Inferior parietal cortex (tissue), 1 donor: ENCODE measurements around the gene TEKT1.
A peak's percentile ranks its signal among the peaks of the same experiment; 100 is the strongest.
"Not testable (repeated sequence)": the region's sequence is repeated elsewhere in the genome, so short reads cannot be mapped to it uniquely, and the experiment has no call there.

Source experiments
- DNase-seq: peaks from one replicate; pipeline ENCODE4 v3.0.0-alpha.2; 2016; ENCODE audit errors: extremely low spot score

TEKT1 gene

DNA sequence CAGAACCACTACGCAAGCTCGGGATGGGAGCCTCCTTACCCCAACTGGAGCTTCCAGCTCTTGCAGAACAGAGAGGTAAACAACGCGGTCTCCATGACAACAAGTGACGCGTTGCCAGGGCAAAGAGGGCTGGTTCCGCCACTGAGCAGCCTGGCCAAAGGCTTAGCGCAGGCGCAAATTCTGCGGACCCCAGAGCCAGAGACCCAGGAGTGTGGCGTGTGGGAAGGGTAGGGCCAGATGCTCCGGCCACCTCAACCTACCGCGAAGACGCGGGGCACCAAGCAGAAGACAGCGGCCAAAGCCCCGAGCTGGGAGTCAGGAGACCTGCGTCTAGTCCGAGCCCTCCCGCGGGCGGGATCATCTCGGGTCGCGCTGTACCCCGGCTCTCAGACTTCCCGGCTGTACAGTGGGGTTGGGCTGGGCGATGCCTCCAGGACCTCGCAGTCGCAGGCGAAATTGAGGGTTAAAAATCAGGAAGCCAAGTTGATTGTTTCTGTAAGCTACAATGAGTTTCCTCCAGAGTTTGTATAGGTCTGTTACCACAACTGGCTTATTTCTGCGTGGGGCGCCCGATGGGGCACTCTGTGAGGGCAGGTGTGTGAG, at the start of gene TEKT1:
TSS of gene TEKT1 (minus strand) at position 69 of the 603 bp plus-strand sequence. CDS start 1,353 bp downstream, outside the sequence.
- DNase-seq: peak; percentile 63

DNA sequence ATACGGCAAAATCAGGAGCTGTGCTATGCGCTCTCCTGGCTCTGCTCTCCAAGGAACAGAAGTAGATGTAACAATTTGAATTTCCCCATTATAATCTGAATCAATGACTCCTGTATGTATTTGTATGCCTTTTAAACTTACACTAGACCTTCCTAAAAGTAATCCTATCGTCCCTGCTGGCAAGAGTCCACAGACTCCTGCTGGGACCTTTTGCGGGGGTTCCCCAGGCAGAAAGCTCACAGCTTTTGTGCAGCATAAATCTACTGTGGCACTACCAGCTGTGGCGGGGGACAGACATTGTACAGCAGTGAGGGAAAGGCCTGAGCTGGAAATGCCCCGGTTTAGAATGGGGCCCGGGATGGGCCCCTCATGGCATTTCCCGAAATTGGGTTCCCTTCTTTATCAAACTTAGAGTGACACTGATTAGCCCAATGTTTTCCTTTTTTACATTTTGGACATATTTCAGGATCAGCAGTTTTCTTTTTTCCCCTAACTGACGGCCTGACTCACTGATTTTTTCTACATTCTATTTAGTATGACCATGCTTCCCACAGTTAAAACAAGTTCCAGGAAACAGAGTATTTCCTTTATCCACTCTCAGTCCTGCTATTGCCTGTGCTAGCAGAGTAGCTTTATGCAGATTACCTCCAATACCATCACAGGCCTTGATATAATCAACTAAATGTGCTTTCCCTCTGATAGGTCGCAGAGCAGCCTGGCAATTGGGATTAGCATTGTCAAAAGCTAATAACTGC, 47.9 kb upstream of the TEKT1 start:
- DNase-seq: not testable (repeated sequence)

DNA sequence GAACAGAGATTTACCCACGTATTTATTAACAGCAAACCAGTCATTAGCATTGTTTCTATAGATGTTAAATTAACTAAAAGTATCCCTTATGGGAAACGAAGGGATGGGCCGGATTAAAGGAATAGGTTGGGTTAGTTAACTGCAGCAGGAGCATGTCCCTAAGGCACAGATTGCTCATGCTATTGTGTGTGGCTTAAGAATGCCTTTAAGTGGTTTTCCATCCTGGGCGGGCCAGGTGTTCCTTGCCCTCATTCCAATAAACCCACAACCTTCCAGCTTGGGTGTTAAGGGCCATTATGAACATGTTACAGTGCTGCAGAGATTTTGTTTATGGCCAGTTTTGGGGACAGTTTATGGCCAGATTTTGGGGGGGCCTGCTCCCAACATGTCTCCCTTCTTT, 43.7 kb upstream of the TEKT1 start:
- DNase-seq: not testable (repeated sequence)

DNA sequence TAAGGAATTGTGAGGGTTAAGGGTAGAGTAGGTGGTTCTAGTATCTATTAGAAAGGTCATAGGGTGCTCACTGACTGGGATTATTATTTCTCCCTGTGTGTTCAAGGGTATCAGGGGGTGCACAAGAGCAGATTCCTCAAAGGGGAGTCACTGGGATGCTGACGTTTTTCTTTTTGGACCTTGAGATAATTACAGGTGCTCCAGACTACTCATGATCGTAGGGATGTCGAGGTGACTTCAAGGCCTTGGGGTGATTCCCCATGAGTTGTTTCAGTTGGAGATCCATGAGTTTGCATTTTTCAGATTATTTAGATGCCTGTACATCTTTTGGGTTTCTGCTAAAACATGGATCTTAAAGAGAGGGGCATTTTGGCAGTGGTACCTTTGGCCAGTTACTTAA, 41.4 kb upstream of the TEKT1 start:
- no peak for DNase-seq

DNA sequence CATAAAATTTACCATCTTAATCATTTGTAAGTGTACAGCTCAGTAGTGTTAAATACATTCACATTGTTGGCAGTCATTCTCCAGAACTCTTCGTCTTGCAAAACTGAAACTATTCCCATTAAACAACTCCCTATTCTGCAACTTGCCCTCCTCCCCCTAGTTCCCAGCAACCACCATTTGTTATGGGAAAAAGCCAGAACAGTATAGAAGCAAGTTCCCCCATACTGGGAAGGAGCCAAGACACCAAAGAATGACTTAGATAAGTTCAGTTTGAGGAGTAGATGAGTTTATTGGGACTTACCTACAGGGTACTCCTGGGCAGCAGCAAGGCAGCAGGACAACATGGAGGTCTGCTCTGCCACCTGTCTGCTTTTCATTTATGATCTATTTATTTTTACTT, 39.3 kb upstream of the TEKT1 start:
- no peak for DNase-seq

DNA sequence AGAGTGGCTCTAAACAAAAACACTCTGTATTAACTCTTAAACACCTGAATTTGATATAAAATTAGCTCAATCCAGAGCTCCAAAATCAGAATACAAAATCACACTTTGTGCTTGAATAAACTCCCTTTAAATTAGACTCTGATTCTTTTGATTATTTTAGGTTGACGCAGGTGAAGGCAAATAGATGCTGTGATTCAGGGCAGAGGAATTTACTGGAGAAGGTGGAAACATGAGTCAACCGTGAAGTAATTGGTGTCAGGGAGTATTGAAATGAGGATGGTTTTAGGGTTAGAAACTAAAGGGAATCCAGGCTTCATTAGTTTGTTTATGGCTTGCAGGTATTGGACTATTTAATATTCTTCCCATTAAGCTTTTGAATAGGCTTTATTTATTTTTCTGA, 37.1 kb upstream of the TEKT1 start:
- DNase-seq: no peak

DNA sequence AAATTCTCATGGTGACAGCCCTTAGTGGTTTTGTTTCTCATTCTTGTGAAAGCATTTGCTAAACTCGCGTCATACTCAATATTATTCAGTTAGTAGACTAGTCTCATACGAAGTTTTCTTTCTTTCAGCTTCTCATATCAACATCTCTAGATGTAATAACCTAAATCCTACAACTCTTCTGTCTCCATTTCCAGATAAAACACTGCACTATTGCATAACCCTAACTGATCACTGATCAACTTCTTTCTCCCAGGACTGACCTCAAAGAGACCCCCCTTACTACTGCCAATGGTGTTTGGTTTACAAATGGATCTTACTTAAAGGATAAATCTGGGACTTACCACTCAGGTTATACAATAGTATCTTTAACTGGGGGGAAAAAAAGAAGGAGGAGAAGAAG, 36.3 kb upstream of the TEKT1 start:
- DNase-seq: no peak

DNA sequence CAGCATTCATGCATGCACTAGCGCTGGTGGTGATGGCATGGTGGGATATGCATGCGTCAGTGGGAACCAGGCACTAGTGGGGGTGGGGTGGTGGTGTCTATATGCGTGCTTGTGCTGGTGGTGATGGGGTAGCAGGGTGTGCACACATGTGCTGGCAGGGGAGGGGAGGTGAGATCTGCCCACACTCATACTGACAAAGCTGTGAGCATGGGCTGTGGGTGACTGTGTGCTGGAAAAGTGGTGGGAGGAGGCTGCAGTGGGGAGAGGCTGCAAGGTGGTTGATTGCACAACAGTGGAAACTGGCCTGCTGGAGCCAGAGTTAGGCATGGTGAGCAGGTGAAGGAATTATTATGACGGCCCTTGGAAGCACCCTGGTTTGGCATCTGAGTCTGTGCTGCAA, 31.3 kb upstream of the TEKT1 start:
- no peak for DNase-seq

DNA sequence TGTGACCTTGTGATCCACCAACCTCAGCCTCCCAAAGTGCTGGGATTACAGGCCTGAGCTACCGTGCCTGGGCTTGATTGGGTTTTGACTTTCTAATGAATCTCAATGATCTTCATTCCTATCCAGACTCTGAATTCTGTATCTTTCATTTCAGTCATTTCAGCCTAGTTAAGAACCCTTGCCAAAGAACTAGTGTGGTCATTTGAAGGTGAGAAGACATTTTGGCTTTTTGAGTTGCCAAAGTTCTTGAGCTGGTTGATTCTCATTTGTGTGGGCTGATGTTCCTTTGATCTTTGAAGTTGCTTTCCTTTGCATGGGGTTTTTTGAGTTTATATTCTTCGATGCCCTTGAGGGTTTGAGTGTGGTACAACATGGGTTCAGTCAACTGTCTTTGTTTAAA, 30.6 kb upstream of the TEKT1 start:
- DNase-seq: no peak

DNA sequence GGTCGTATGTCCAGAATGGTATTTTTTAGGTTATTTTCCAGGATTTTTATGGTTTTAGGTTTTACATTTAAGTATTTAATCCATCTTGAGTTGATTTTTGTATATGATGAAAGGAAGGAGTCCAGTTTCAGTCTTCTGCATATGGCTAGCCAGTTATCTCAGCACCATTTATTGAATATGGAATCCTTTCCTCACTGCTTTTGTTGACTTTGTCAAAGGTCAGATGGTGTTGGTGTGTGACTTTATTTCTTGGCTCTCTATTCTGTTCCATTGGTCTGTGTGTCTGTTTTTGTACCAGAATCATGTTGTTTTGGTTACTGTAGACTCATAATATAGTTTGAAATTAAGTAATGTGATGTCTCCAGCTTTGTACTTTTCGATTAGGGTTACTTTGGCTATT, 26.4 kb upstream of the TEKT1 start:
- no peak for DNase-seq

DNA sequence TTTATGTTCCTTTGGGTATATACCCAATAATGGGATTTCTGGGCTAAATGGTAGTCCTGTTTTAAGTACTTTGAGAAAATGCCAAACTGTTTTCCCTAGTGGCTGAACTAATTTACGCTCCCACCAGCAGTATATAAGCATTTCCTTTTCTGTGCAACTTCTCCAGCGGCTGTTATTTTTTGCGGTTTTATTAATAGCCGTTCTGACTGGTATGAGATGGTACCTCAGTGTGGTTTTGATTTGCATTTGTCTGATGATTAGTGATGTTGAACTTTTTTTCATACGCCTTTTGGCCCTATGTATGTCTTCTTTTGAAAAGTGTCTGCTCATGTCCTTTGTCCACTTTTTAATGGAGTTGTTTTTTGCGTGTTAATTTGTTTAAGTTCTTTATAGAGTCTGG, 25.8 kb upstream of the TEKT1 start:
- DNase-seq: no peak

DNA sequence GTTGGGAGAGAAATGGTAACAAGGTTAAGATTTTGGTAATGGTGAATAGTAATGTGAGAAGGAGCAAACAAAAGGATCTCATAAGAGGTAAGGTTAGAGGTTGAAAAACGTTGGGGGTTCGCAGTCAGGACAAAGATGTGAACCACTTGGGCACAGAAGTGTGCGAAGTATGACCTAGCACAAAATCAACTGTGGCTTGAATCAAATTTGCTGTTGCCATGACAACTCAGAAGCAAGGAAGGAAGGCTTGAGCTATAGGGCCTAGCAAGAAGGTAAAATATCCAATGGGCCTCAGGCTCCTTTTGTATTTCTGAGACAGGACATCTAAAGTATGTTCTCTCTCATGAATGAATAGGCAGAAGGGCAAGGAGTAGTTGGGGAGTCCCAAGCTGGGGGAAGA, 24.5 kb upstream of the TEKT1 start:
- DNase-seq: no peak

DNA sequence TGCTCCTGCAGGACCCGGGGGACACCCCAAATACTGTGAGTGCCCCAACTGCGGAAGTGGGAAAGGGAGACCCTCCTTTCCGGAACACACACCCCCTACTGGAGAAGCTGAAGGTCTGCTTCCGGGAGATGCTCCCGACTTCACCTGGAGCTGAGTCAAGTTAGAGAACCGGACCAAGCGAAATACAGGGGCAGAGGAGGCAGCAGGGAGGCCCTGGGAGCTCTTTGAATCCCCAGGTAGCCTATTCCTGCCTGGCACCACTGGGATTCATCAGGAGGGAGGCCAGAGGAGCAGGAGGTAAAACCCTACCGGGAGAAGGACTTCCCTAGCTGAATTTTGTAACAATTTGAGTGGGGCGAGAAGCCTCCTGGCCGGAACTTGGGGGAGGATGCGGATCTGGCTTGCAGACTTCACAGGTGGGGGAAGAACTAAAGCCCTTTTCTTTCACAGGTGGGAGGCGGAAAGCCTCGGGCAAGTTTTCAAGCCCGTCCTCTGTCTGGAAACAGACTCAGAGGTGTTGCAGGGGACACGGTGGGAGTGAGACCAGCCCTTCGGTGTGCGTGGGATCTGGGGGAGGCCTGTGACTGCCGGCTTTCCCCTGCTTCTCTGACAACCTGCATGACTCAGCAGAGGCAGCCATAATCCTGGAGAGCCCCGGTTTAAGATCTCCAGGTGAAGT, 22.4 kb upstream of the TEKT1 start:
- no peak for DNase-seq

DNA sequence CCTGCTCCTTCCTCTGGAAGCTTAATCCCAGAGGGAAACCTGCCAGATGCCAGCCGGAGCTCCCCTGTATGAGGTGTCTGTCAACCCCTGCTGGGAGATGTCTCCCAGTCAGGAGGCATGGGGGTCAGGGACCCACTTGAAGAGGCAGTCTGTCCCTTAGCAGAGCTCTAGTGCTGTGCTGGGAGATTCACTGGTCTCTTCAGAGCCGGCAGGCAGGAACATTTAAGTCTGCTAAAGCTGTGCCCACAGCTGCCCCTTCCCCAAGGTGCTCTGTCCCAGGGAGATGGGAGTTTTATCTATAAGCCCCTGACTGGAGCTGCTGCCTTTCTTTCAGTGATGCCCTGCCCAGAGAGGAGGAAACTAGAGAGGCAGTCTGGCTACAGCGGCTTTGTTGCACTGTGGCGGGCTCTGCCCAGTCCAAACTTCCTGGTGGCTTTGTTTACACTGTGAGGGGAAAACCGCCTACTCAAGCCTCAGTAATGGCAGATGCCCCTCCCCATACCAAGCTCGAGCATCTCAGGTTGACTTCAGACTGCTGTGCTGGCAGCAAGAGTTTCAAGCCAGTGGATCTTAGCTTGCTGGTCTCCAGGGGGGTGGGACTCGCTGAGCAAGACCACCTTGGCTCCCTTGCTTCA, 17.1 kb upstream of the TEKT1 start:
- not testable (repeated sequence) for DNase-seq

DNA sequence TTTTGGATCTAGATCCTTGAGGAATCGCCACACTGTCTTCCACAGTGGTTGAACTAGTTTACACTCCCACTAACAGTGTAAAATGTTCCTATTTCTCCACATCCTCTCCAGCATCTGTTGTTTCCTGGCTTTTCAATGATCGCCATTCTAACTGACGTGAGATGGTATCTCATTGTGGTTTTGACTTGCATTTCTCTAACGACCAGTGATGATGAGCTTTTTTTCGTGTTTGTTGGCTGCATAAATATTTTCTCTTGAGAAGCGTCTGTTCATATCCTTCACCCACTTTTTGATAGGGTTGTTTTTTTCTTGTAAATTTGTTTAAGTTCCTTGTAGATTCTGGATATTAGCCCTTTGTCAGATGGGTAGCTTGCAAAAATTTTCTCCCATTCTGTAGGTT, 14.6 kb upstream of the TEKT1 start:
- DNase-seq: not testable (repeated sequence)

DNA sequence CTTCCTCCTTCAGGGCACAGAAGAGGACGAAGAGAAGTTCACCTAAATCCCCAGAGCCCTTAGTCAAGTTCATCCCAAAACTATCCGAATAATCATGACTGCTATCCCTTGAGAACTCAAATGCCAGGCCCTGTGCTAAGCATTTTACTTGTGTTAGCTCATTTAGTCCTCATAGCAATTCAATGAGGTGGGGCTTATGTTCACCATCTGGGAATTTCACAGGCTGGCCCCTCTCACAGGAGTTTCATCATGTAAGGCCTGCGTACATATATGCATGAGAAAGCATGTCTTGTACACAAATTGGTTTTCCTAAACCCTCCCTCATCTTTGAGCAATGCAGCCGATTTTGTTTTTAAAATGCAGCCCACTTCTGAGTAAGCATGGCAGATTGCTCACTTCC, 12.9 kb upstream of the TEKT1 start:
- DNase-seq: not testable (repeated sequence)

DNA sequence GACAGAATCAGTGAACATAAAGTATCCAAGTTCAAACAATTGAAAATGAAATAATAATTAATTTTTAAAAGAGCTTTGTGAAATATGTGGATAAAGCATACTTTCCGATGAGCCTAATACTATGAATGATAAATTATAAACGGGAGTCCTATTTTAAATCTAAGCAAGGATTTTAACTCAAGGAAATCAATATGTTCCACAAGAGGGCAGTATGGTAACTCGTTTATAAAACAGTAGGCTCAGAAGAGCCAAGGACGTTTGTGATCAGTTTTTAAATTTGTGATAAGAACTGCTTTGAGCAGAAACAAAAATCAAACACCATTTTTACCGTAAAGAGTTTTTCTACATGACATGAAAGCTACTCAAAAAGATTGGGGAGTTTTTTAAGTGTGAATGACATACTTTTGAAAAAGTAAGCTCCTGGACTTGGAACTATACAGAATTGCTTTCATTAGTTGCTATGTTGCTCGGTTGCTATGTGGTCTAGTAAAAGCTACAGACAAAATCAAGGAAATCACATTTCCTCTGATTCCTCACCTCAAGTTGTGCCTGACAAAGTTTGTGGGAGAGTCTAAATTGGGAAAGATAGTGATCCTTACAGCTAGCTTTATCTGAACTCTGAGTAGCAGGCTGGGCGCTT, 11.8 kb upstream of the TEKT1 start:
- peak; percentile 78 for DNase-seq

DNA sequence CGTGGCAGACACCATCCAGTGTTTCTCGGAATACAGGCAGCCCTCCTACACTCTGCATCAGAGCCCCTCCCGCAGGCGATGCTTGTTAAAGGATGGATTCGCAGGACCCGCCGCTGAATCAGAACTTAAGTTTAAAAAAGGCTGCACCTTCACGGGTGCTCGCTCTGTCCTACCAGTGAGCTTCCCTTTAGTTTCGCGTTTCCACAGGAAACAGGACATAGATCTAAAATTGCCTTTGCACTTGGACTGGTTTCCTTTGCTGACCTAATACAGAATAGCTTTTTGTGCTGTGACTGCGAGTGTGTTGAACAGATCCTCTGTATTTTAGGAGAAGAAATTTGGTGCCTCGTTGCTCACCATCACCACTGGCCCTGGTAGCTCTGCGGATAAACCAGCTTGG, 10.2 kb upstream of the TEKT1 start:
- not testable (repeated sequence) for DNase-seq

DNA sequence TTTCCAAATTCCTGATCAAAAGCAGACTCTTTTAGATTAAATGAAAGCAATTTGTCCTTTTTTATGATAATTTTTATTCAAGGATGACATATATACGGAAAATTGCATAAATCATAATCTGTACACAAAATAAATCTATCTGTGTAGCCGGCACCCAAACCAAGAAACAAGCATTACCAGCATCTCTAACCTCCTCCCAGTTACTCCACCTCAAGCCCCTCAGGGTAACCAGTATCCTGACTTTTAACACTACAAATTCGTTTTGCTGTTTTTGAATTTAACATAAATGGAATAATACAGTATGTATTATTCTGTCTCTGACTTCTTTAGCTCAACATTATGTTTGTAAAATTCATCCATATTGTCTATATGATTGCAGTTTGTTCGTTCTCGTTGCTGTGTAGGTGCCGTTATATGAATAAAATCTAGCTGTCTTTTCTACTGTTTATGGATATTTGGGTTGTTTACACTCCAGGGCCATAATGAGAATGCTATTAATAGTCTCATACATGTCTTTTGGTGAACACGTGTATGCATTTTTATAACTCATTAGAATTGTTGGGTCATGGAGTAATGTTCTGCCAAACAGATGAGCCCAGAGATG, 1.0 kb downstream of the TEKT1 start:
- no peak for DNase-seq

DNA sequence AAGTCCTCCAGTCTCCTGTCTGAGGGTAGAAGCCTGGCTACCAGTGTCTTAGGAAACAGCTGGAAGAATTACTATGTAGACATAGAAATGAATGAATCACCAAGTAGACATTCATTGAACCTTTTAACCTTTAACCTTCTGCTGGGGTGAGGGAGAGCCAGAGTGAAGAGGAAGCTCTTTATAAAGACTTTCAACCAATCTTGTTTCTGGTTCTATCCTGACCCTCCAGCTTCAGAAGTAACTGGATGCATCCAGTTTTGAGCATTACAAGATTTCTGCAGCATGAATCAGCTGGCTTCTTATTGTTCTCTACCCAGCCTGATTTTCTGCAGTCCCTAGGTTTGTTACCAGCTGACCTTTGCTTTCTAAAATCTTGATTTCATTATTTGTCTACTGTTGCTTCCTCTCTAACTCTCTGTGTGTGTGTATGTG, 8.5 kb downstream of the TEKT1 start:
- no peak for DNase-seq

DNA sequence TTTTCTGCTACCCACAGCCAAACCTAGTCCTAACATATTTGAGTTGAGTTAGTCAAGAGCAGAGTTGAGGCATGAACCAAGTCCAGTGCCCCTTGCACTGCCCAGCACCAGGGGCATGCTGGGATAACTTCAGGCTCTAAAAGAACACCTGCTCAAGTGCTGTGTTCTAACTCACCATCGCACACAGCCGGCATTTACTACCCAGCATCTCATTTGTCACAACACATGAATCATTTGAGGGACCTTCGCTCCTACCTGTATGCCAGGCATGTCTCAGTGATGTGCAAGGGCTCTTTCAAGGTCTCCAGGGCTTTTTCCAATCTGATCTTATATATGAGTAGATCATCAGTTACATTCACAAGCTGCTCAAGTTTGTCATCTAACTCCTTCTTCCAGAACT, 12.6 kb downstream of the TEKT1 start:
- DNase-seq: no peak

DNA sequence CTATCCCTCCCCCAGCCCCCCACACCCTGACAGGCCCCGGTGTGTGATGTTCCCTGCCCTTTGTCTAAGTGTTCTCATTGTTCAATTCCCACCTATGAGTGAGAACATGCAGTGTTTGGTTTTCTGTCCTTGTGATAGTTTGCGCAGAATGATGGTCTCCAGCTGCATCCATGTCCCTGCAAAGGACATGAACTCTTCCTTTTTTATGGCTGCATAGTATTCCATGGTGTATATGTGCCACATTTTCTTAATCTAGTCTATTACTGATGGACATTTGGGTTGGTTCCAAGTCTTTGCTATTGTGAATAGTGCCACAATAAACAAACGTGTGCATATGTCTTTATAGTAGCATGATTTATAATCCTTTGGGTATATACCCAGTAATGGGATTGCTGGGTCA, 15.2 kb downstream of the TEKT1 start:
- DNase-seq: not testable (repeated sequence)
